Bronchial epithelial cell (primary cell): ENCODE data around the gene TMPRSS4. TPM values are rescaled to one million over a fixed set of nuclear protein-coding genes. Genes with fewer than 3 reads are reported as not detected.

ENCODE experiments used
- DNase-seq: peaks from one replicate; pipeline ENCODE4 v3.0.0-alpha.2; 2010; ENCODE audit warnings: low read depth
- FAIRE-seq: peaks from 2 replicates; lab custom pipeline; 2011; peaks lifted over from hg19 to GRCh38; lab: Jason Lieb, UNC
- H3K27me3 ChIP-seq: 2 replicates; pipeline ENCODE4 v1.5.1; 2011; ENCODE audit warnings: low read length; ENCODE audit not compliant: control insufficient read depth, insufficient read depth
- H3K36me3 ChIP-seq: 2 replicates; pipeline ENCODE4 v1.5.1; 2011; ENCODE audit warnings: low read length; ENCODE audit not compliant: control insufficient read depth, insufficient read depth
- H3K4me3 ChIP-seq: 2 replicates; pipeline ENCODE4 v1.5.1; 2011; ENCODE audit warnings: mild to moderate bottlenecking, low read depth, low read length, control low read depth
- CTCF ChIP-seq: IDR thresholded peaks from 2 replicates; pipeline ENCODE4 v1.5.1; 2011; ENCODE audit warnings: mild to moderate bottlenecking, moderate library complexity, low read length, control low read depth, inconsistent platforms; ENCODE audit not compliant: insufficient read depth, severe bottlenecking
- total RNA-seq: library from RNA; depleted of rRNA; stranded (reverse); fragments of >200 nt; gene quantifications from 2 replicates; pipeline ENCODE4 v1.2.1, GENCODE V29; 2014

The TMPRSS4 gene
- total RNA-seq, 1 donor from 2014 or later, result 42.4 TPM

- FAIRE-seq, result no peak
- no peak overlapping the region for H3K4me3 ChIP-seq
- H3K36me3 ChIP-seq, result no peaks in the 10 kb centered on the region
- peak; percentile 81 for DNase-seq
- TF ChIP-seq CTCF, result no peak
- H3K27me3 ChIP-seq, result no peaks in the 10 kb centered on the region
These were observed 49.4 kb downstream of the TMPRSS4 start for GRCh38 chr11:118126082-118126838.

DNA sequence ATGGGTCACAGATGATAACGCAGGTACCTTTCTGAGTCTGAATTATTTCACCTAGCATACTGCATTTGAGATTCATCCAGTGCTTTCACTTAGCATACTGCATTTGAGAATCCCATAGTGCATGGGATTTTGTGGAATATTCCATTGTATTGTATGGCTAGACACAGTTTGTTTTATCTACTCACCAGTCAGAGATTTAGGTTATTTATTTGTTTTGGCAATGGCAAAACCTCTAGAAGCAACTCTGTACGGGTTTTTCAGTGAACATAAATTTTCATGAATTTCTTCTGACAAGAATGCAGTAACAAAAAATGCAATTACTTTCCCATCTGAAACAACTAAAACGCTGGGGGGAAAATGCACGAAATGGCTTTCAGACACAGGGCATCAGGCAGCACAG is 51.4 kb downstream of the TMPRSS4 start:
- Histone ChIP-seq H3K36me3 (no peaks in the 10 kb centered on the region), H3K4me3 (no peak overlapping the region), H3K27me3 (no peaks in the 10 kb centered on the region)
- no peak for TF ChIP-seq CTCF
- DNase-seq, result no peak
- no peak for FAIRE-seq

DNA sequence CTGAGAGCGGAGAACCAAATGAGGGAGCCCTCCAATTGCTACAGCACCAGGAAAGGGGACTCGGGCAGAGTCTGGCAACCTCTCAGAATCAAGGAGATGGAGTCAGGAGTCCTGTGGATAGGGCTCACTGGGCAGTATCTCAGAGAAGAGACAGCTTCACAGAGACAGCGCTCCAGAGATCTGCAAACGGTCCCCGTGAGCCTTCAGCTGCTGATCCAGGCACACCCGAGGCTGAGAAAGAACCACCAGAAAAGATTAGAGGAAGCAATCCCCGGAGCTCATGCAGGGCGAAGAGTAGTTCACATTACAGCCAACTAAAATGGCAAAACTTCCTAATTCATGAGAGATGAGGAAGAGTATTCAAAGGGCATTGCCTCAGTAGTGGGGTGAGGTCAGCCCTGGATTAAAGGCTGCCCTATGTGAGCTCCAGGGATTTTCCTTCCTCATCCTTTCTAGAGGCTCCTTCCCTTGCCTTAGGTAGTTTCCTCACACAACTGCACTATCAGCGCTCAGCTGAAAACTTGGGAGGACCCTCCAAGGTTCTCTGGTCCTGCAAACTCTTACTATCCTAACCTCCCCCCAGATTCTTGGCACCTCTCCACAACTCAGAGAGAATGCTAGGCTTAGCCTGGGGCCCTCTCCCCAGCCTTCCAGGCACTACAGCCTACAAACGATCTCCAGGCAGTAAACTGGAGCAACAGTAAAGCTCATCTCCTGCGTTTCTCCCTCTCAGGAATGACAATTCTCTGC is 52.0 kb downstream of the TMPRSS4 start:
- Histone ChIP-seq H3K36me3 (no peaks in the 10 kb centered on the region), H3K4me3 (no peak overlapping the region), H3K27me3 (no peaks in the 10 kb centered on the region)
- TF ChIP-seq CTCF, result no peak
- FAIRE-seq, result no peak
- DNase-seq, result no peak

DNA sequence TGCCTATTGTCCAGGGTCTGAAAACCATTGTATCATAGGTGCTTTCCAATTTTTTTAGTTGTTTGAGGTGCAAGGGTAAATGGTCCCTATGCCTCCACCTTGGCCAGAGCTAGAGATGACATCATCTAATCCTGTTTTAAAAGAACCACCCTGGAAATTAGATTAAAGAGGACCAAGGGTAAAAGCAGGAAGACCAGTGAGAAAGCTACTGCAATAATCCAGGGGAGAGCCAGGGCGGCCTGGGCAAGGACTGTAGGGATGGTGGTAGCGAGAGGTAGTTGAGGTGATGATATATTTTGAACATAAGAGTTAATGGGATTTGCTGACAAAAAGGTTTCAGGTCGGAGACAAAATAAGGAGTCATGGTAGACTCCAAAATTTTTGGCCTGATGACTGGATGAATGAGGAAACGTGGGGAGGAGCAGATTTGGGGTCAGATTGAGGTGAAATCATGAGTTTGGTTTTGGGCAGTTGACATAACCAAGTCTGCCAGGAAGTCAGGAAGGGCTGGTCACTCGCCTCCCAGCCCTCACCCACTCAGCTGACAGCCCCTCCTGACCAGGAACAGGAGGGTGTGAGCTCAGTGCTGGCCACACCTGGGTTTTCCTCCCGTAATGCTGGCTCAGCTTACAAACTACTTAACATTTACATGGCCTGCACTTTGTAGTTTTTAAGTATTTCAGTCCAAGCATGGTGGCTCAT is 52.7 kb downstream of the TMPRSS4 start:
- no peak overlapping the region for H3K4me3 ChIP-seq
- no peaks in the 10 kb centered on the region for H3K36me3 ChIP-seq
- DNase-seq, result no peak
- H3K27me3 ChIP-seq, result no peaks in the 10 kb centered on the region
- no peak for FAIRE-seq
- TF ChIP-seq CTCF, result no peak

DNA sequence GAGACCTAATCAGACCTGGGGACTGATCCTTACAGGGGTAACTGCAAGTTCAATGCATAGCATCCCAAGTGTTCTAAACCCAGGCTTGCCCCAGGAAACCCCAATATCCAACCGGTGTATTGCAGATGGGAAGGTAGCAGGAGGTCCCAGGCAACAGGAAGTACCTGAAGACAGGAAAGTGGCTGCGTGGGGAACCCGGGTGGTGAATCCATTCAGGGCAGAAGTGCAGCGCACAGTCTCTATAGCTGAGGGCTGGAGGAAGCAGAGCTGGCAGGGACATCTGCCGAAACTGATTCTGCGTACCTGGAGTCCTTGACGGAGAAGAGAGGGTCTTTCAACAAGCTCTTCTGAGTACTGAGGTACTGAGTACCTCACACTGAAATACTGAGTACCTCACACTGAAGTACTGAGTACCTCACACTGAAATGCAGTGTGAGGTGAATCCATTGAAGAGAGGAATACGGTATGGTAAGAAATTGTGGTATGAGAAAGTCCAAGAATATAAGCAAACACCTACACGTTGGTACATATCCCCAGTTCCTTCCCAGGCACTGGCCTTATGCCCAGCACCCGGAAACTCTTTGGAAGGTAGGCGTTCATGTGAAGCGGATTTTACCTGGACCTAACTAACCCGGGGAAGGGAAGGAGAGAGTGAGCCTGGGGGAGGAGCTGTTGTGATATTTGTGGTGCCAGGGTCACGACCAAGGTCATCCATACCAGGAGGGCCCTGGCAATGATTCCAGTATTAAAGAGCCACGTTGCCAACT is 55.7 kb downstream of the TMPRSS4 start:
- no peak for FAIRE-seq
- no peak for TF ChIP-seq CTCF
- Histone ChIP-seq H3K27me3 (no peaks in the 10 kb centered on the region), H3K36me3 (no peaks in the 10 kb centered on the region), H3K4me3 (no peak overlapping the region)
- DNase-seq, result peak; percentile 65
